Progenitor cell of endocrine pancreas (in vitro differentiated cells): ENCODE results near the gene RPTOR. TPM values are rescaled to one million over a fixed set of nuclear protein-coding genes. Genes with fewer than 3 reads are reported as not detected.
A peak's percentile ranks its signal among the peaks of the same experiment; 100 is the strongest.
"Not testable (repeated sequence)": the region's sequence is repeated elsewhere in the genome, so short reads cannot be mapped to it uniquely, and the experiment has no call there.

Experiments used
- DNase-seq: peaks from one replicate; pipeline ENCODE4 v3.0.0; 2021; ENCODE audit warnings: low spot score; ENCODE audit not compliant: unreplicated experiment
- H3K27ac Mint-ChIP-seq: 2 replicates; pipeline ENCODE4 v1.8.0; 2021; ENCODE audit warnings: mild to moderate bottlenecking, moderate library complexity, mixed read lengths
- H3K27me3 Mint-ChIP-seq: 2 replicates; pipeline ENCODE4 v1.8.0; 2021; ENCODE audit warnings: mixed read lengths
- H3K36me3 Mint-ChIP-seq: 2 replicates; pipeline ENCODE4 v1.8.0; 2022; ENCODE audit warnings: mixed read lengths; ENCODE audit not compliant: insufficient read depth
- H3K4me1 Mint-ChIP-seq: 2 replicates; pipeline ENCODE4 v1.8.0; 2021; ENCODE audit warnings: low read depth, mixed read lengths
- H3K4me3 Mint-ChIP-seq: 2 replicates; pipeline ENCODE4 v1.8.0; 2021; ENCODE audit warnings: low read depth, mild to moderate bottlenecking, moderate library complexity, mixed read lengths
- H3K9me3 Mint-ChIP-seq: 2 replicates; pipeline ENCODE4 v1.8.0; 2021; ENCODE audit warnings: low read depth, mixed read lengths
- total RNA-seq: library from RNA; stranded (reverse); gene quantifications from 2 replicates; pipeline ENCODE4 v1.2.1, GENCODE V29; 2021
- TF ChIP-seq, protein P1 (sequence below): fragments of 200-600 bp; sonication (generic); IDR thresholded peaks from one replicate; pipeline ENCODE4 v1.5.0; 2021; ENCODE audit warnings: antibody characterized with exemption, mild to moderate bottlenecking; ENCODE audit not compliant: unreplicated experiment

Gene RPTOR
- total RNA-seq, 1 donor from 2014 or later: 40.0 TPM

DNA sequence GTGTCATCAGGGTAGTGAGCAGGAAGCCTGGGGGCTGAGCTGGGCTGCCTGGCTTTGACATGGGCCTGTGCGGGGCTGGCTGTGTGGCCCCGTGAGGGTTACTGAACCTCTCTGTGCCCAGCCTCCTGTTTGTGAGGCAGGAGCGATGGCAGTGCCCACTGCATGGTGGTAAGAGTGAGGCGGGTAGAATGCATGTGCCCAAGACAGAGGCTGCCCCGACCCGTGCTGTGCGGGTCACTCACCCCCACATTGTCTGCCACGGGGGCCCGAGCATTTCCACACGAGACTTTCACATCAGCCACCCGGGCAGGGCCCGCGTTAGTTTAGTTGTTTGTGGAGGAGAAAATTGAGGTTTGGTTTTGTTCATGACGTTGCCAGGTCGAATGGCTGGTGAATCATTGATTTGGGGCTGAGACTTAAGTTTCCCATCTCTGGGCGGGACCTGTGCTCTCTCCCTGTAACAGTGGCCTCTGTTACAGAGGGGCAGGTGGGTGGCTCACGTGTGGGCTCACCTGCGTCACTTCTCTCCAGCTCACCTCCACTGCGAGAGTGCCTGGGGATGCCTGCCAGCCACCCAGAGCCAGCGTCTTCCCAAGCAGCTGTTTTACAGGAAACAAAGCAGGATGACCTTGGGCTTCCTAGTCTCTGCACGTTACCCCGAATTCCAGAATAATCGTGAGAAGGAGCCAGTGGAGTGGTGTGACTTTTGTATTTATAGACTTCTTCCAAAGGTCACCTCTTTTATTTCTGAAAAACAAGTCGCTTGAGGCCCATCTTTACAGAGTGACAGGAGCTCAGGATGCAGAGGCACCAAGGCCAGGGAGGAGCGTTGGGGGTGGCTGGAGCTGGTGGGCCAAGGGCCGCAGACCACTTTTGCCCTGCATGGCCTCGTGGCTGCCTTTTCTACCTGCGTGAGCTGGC lies 150.6 kb downstream of the RPTOR start:
- TF ChIP-seq, protein P1, sequence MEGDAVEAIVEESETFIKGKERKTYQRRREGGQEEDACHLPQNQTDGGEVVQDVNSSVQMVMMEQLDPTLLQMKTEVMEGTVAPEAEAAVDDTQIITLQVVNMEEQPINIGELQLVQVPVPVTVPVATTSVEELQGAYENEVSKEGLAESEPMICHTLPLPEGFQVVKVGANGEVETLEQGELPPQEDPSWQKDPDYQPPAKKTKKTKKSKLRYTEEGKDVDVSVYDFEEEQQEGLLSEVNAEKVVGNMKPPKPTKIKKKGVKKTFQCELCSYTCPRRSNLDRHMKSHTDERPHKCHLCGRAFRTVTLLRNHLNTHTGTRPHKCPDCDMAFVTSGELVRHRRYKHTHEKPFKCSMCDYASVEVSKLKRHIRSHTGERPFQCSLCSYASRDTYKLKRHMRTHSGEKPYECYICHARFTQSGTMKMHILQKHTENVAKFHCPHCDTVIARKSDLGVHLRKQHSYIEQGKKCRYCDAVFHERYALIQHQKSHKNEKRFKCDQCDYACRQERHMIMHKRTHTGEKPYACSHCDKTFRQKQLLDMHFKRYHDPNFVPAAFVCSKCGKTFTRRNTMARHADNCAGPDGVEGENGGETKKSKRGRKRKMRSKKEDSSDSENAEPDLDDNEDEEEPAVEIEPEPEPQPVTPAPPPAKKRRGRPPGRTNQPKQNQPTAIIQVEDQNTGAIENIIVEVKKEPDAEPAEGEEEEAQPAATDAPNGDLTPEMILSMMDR: no peak
- no peak overlapping the region for H3K4me3 Mint-ChIP-seq
- no peaks in the 10 kb centered on the region for H3K27me3 Mint-ChIP-seq
- peaks cover 5% of the 10 kb centered on the region for H3K36me3 Mint-ChIP-seq
- peak overlapping the region; percentile 82 for H3K27ac Mint-ChIP-seq
- H3K9me3 Mint-ChIP-seq: peaks cover 6% of the 10 kb centered on the region
- no peak for DNase-seq
- peaks cover 36% of the 10 kb centered on the region for H3K4me1 Mint-ChIP-seq

DNA sequence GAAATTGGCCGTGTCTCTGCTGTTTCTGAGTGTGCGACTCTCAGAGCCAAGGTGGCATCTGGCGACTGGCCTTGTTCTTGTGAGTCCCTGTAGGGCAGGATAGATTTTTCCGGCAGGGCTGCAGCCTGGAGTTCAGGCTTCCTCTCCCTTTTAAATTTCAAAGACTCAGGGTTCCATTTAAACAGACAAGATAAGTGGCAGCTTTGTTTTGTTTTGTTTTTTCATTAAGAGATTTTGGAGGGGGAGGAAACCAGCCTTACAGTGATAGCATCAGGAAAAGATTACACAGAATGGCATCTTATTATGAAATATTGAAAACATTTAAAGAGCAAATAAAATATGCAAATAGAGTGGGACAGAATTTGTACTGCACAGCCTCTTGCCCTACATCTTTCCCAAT lies 151.3 kb downstream of the RPTOR start:
- TF ChIP-seq, protein P1: no peak
- Mint-ChIP-seq H3K4me3 (no peak overlapping the region), H3K9me3 (peaks cover 12% of the 10 kb centered on the region), H3K36me3 (peaks cover 7% of the 10 kb centered on the region), H3K27ac (no peak overlapping the region), H3K4me1 (peaks cover 33% of the 10 kb centered on the region), H3K27me3 (no peaks in the 10 kb centered on the region)
- no peak for DNase-seq

DNA sequence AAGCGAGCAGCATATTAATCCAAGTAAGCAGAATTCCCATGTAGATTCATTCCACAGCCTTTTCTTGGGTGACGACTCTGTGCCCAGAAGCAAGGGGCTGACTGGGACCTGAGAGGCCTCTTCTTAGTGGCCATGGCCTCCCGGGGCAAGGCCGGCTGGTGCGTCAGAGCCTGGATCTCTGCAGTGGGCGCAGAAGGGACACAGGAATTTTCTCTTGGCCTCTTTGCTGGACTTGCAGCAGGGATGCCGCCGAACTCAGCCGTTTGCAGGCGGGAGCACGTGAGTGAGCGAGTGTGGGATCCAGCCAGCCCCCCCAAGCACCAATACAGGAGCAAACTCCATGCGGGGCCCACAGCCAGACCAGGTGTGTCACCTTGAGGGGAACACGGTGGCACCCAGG lies 151.8 kb downstream of the RPTOR start:
- Mint-ChIP-seq H3K27ac (no peak overlapping the region), H3K27me3 (no peaks in the 10 kb centered on the region), H3K9me3 (peaks cover 12% of the 10 kb centered on the region), H3K36me3 (peaks cover 7% of the 10 kb centered on the region), H3K4me3 (no peak overlapping the region), H3K4me1 (peaks cover 33% of the 10 kb centered on the region)
- TF ChIP-seq, protein P1: no peak
- no peak for DNase-seq

DNA sequence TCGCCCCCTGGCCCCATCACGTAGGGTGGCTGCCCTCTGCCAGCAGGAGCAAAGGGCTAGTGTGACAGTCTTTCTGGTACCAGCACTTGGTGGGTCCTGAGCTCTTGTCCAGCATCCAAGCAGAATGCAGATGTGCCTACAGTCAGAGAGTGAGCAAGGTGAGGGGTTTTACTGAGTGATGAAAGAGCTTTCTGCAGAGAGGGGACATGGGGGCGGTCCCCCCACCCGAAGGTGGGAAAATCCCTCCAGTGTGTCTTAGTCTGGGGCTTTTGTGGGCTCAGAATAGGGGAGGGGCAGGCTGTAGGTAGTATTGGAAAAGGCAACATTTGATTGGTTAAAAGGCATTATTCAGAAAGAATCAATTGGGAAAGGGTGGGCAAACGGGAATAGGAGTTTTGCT lies 152.3 kb downstream of the RPTOR start:
- TF ChIP-seq, protein P1: no peak
- peaks cover 12% of the 10 kb centered on the region for H3K9me3 Mint-ChIP-seq
- H3K4me3 Mint-ChIP-seq: no peak overlapping the region
- H3K27ac Mint-ChIP-seq: no peak overlapping the region
- peaks cover 33% of the 10 kb centered on the region for H3K4me1 Mint-ChIP-seq
- H3K27me3 Mint-ChIP-seq: no peaks in the 10 kb centered on the region
- DNase-seq: no peak
- H3K36me3 Mint-ChIP-seq: peaks cover 7% of the 10 kb centered on the region

DNA sequence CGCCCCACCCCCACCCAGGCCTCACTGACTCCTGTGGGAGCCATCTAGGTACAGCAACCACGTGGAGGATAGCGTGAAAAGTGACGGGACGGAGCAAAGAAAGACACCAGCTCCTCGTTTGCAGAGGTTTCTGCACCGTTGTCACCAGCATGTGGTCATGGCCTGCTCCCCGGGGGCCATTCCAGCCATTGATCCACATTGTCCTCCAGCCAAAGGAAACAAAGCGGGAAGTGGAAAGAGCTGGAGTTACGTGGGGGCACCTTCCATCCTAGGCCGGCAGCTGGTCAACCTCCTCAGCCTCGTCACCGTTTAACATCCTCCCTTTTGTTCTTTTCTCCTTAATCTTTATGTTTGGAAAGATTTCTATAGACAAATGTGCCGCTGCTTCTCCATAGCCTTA lies 153.7 kb downstream of the RPTOR start:
- Mint-ChIP-seq H3K27me3 (no peaks in the 10 kb centered on the region), H3K9me3 (peaks cover 12% of the 10 kb centered on the region), H3K27ac (no peak overlapping the region), H3K36me3 (peaks cover 7% of the 10 kb centered on the region), H3K4me1 (peaks cover 35% of the 10 kb centered on the region), H3K4me3 (no peak overlapping the region)
- TF ChIP-seq, protein P1: no peak
- no peak for DNase-seq

DNA sequence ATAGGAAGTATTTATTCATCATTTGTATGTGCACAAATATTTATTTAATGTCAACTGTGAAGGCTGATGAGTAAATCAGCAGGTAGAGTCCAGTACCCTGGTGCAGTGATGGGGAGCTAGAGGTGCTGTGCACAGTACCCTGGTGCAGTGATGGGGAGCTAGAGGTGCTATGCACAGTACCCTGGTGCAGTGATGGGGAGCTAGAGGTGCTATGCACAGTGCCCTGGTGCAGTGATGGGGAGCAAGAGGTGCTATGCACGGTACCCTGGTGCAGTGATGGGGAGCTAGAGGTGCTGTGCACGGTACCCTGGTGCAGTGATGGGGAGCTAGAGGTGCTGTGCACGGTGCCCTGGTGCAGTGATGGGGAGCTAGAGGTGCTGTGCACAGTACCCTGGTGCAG lies 154.6 kb downstream of the RPTOR start:
- H3K4me1 Mint-ChIP-seq: peaks cover 27% of the 10 kb centered on the region
- peaks cover 12% of the 10 kb centered on the region for H3K9me3 Mint-ChIP-seq
- not testable (repeated sequence) for H3K4me3 Mint-ChIP-seq, H3K27me3 Mint-ChIP-seq, DNase-seq, H3K27ac Mint-ChIP-seq, H3K36me3 Mint-ChIP-seq
